ENCODE measurements around the gene KRT7. TPM values are rescaled to one million over a fixed set of nuclear protein-coding genes. Genes with fewer than 3 reads are reported as not detected.
"Not testable (repeated sequence)": the region's sequence is repeated elsewhere in the genome, so short reads cannot be mapped to it uniquely, and the experiment has no call there.

KRT7 gene
- total RNA-seq, 2 experiments from 2014 or later: not detected

- no peak overlapping the region for H3K27ac Mint-ChIP-seq
- ChIA-PET POLR2A (interaction anchor here (1.0 kb wide), 1 partner anchor 21 kb away, joined by 3 read pairs; no protein-coding TSS in a partner anchor), CTCF (no interaction called here)
- intact Hi-C loops (cut with DNase I, micrococcal nuclease): no loop called here
- Histone ChIP-seq H3K36me3 (ENCODE audit: insufficient read depth, low read length) (no peaks in the 10 kb centered on the region), H3K27me3 (ENCODE audit: control insufficient read depth in 1 of 2, insufficient read depth in 2 of 2, low read length in 2 of 2) (peaks cover 10 to 15% of the 10 kb centered on the region in 2 experiments), H3K4me1 (ENCODE audit: insufficient read depth, low read length) (peaks cover 7% of the 10 kb centered on the region), H3K27ac (ENCODE audit: low read depth in 1 of 2, low read length in 2 of 2) (no peak overlapping the region), H3K9me3 (ENCODE audit: control insufficient read depth in 1 of 2, insufficient read depth in 1 of 2, low read length in 2 of 2) (peaks cover 0 to 5% of the 10 kb centered on the region in 2 experiments), H3K4me3 (ENCODE audit: low read length) (no peak overlapping the region)
- H3K27me3 Mint-ChIP-seq: peaks cover 19% of the 10 kb centered on the region
- no peak overlapping the region for H3K4me3 Mint-ChIP-seq
- H3K36me3 Mint-ChIP-seq (ENCODE audit: low read depth): no peaks in the 10 kb centered on the region
- DNase-seq: no peak
- H3K4me1 Mint-ChIP-seq (ENCODE audit: low read depth): no peaks in the 10 kb centered on the region
- no peak for TF ChIP-seq CTCF (IDR thresholded peaks at IDR 0.05)
- ATAC-seq (ENCODE audit: poor library complexity): no peak
- no peaks in the 10 kb centered on the region for H3K9me3 Mint-ChIP-seq
Observed at GRCh38 chr12:52238207-52238840, 5.3 kb downstream of the KRT7 start.

- POLR2A ChIA-PET: no interaction called here
- peaks cover 6 to 10% of the 10 kb centered on the region in 2 experiments for H3K27me3 ChIP-seq (ENCODE audit: control insufficient read depth in 1 of 2, insufficient read depth in 2 of 2, low read length in 2 of 2)
Observed at GRCh38 chr12:52238916-52239646, 6.0 kb downstream of the KRT7 start.

GRCh38 chr12:52239767-52240166, 6.7 kb downstream of the KRT7 start:
- TF ChIP-seq CTCF (IDR thresholded peaks at IDR 0.05): no peak
- Mint-ChIP-seq H3K36me3 (ENCODE audit: low read depth) (no peaks in the 10 kb centered on the region), H3K4me1 (ENCODE audit: low read depth) (peaks cover 12% of the 10 kb centered on the region), H3K9me3 (no peaks in the 10 kb centered on the region), H3K4me3 (no peak overlapping the region), H3K27me3 (peaks cover 12% of the 10 kb centered on the region), H3K27ac (no peak overlapping the region)
- CTCF ChIA-PET: no interaction called here
- ATAC-seq (ENCODE audit: poor library complexity) (no peak), DNase-seq (no peak)
- Histone ChIP-seq H3K27ac (ENCODE audit: low read depth in 1 of 2, low read length in 2 of 2) (no peak overlapping the region), H3K4me3 (ENCODE audit: low read length) (no peak overlapping the region), H3K36me3 (ENCODE audit: insufficient read depth, low read length) (no peaks in the 10 kb centered on the region), H3K9me3 (ENCODE audit: control insufficient read depth in 1 of 2, insufficient read depth in 1 of 2, low read length in 2 of 2) (no peaks in the 10 kb centered on the region), H3K27me3 (ENCODE audit: control insufficient read depth in 1 of 2, insufficient read depth in 2 of 2, low read length in 2 of 2) (peaks cover 5 to 6% of the 10 kb centered on the region in 2 experiments), H3K4me1 (ENCODE audit: insufficient read depth, low read length) (peaks cover 20% of the 10 kb centered on the region)
- POLR2A ChIA-PET: no interaction called here
- intact Hi-C loops (cut with DNase I, micrococcal nuclease): no loop called here

More at GRCh38 chr12:52238916-52239646, 6.0 kb downstream of the KRT7 start:
- no peak overlapping the region for H3K27ac Mint-ChIP-seq
- no peak for ATAC-seq (ENCODE audit: poor library complexity)
- CTCF ChIA-PET: no interaction called here
- H3K4me1 Mint-ChIP-seq (ENCODE audit: low read depth): peaks cover 6% of the 10 kb centered on the region
- Histone ChIP-seq H3K4me1 (ENCODE audit: insufficient read depth, low read length) (peaks cover 13% of the 10 kb centered on the region), H3K4me3 (ENCODE audit: low read length) (no peak overlapping the region), H3K27ac (ENCODE audit: low read depth in 1 of 2, low read length in 2 of 2) (no peak overlapping the region), H3K9me3 (ENCODE audit: control insufficient read depth in 1 of 2, insufficient read depth in 1 of 2, low read length in 2 of 2) (no peaks in the 10 kb centered on the region), H3K36me3 (ENCODE audit: insufficient read depth, low read length) (no peaks in the 10 kb centered on the region)
- H3K4me3 Mint-ChIP-seq: no peak overlapping the region
- H3K9me3 Mint-ChIP-seq: no peaks in the 10 kb centered on the region
- intact Hi-C loops (cut with DNase I, micrococcal nuclease): no loop called here
- no peak for DNase-seq
- peaks cover 19% of the 10 kb centered on the region for H3K27me3 Mint-ChIP-seq
- TF ChIP-seq CTCF (IDR thresholded peaks at IDR 0.05): no peak
- no peaks in the 10 kb centered on the region for H3K36me3 Mint-ChIP-seq (ENCODE audit: low read depth)

GRCh38 chr12:52240247-52240646, 7.2 kb downstream of the KRT7 start:
- POLR2A ChIA-PET; ATAC-seq (ENCODE audit: poor library complexity): not testable (repeated sequence)

More at GRCh38 chr12:52240247-52240646, 7.2 kb downstream of the KRT7 start:
- CTCF ChIA-PET; H3K4me3 ChIP-seq (ENCODE audit: low read length); intact Hi-C loops (cut with DNase I, micrococcal nuclease); H3K27me3 ChIP-seq (ENCODE audit: control insufficient read depth in 1 of 2, insufficient read depth in 2 of 2, low read length in 2 of 2); H3K9me3 ChIP-seq (ENCODE audit: control insufficient read depth in 1 of 2, insufficient read depth in 1 of 2, low read length in 2 of 2); DNase-seq; H3K27ac ChIP-seq (ENCODE audit: low read depth in 1 of 2, low read length in 2 of 2); H3K36me3 ChIP-seq (ENCODE audit: insufficient read depth, low read length); H3K9me3 Mint-ChIP-seq; H3K4me3 Mint-ChIP-seq; H3K36me3 Mint-ChIP-seq (ENCODE audit: low read depth); H3K27ac Mint-ChIP-seq: not testable (repeated sequence)
- Mint-ChIP-seq H3K27me3 (peaks cover 13% of the 10 kb centered on the region), H3K4me1 (ENCODE audit: low read depth) (peaks cover 12% of the 10 kb centered on the region)
- peaks cover 20% of the 10 kb centered on the region for H3K4me1 ChIP-seq (ENCODE audit: insufficient read depth, low read length)

All from CD4-positive, alpha-beta T cell (primary cell).